ENCODE results near the gene AK9. TPM values are rescaled to one million over a fixed set of nuclear protein-coding genes. Genes with fewer than 3 reads are reported as not detected.

AK9 gene
- total and polyA plus RNA-seq, 12 donors: 1.9 to 9.9 (median 5.4) TPM

DNA sequence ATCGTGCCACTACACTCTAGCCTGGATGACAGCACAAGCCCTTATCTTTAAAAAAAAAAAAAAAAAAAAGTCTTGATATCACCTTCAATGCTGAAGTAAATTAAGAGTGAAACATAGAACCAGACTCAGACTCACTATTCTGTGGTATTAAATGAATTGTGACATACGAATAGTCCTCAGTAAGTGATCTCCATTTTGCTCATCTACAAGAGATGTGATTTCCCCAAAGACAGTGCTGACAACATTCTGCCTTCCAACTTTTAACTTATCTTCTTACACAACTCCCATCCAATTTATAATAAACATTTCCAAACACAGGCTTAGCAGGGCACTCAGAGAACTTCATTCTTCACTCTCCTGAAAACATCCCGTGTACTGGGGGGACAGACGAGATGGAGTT is 216.0 kb downstream of the AK9 start:
- no peaks in the 10 kb centered on the region for H3K9me3 ChIP-seq (replicated peaks in 1 of 3)
- peaks cover 6 to 25% of the 10 kb centered on the region in 2 donors for H3K4me1 ChIP-seq (replicated peaks in 1 of 2)
- peaks cover 0 to 56% of the 10 kb centered on the region in 2 donors for H3K36me3 ChIP-seq (replicated peaks in 1 of 2)
- H3K27ac ChIP-seq: no peak overlapping the region
- H3K27me3 ChIP-seq: no peaks in the 10 kb centered on the region
- no peak overlapping the region for H3K4me3 ChIP-seq
- 81 to 88% (median 83%) methylated on average over 4 of the region's 4 CpGs for WGBS, 4 donors
- intact Hi-C loops (cut with DNase I): no loop called here
- no peak for DNase-seq
- TF ChIP-seq POLR2A (IDR thresholded peaks at IDR 0.05) (no peak), CTCF (IDR thresholded peaks at IDR 0.05) (no peak)

GRCh38 chr6:109473120-109473519 is 217.9 kb downstream of the AK9 start:
- TF ChIP-seq POLR2A (IDR thresholded peaks at IDR 0.05) (no peak), CTCF (IDR thresholded peaks at IDR 0.05) (no peak)
- H3K36me3 ChIP-seq (replicated peaks in 1 of 2): peaks cover 0 to 61% of the 10 kb centered on the region in 2 donors
- no peaks in the 10 kb centered on the region for H3K9me3 ChIP-seq (replicated peaks in 1 of 3)
- 93 to 96% (median 94%) methylated on average over 3 of the region's 3 CpGs for WGBS, 4 donors
- no peak overlapping the region for H3K4me3 ChIP-seq
- no peak overlapping the region for H3K27ac ChIP-seq
- DNase-seq: no peak
- intact Hi-C loops (cut with DNase I): no loop called here
- peaks cover 0 to 9% of the 10 kb centered on the region in 2 donors for H3K4me1 ChIP-seq (replicated peaks in 1 of 2)
- H3K27me3 ChIP-seq: no peaks in the 10 kb centered on the region

GRCh38 chr6:109472132-109472995 is 218.6 kb downstream of the AK9 start:
- no peak for DNase-seq
- Histone ChIP-seq H3K27me3 (no peaks in the 10 kb centered on the region), H3K9me3 (replicated peaks in 1 of 3) (no peaks in the 10 kb centered on the region), H3K27ac (no peak overlapping the region), H3K4me1 (replicated peaks in 1 of 2) (peaks cover 0 to 3% of the 10 kb centered on the region in 2 donors), H3K4me3 (no peak overlapping the region), H3K36me3 (replicated peaks in 1 of 2) (peaks cover 0 to 61% of the 10 kb centered on the region in 2 donors)
- WGBS, 4 donors: 94 to 96% (median 96%) methylated on average over 9 of the region's 9 CpGs
- intact Hi-C loops (cut with DNase I): no loop called here
- TF ChIP-seq POLR2A (IDR thresholded peaks at IDR 0.05) (no peak), CTCF (IDR thresholded peaks at IDR 0.05) (no peak)

DNA sequence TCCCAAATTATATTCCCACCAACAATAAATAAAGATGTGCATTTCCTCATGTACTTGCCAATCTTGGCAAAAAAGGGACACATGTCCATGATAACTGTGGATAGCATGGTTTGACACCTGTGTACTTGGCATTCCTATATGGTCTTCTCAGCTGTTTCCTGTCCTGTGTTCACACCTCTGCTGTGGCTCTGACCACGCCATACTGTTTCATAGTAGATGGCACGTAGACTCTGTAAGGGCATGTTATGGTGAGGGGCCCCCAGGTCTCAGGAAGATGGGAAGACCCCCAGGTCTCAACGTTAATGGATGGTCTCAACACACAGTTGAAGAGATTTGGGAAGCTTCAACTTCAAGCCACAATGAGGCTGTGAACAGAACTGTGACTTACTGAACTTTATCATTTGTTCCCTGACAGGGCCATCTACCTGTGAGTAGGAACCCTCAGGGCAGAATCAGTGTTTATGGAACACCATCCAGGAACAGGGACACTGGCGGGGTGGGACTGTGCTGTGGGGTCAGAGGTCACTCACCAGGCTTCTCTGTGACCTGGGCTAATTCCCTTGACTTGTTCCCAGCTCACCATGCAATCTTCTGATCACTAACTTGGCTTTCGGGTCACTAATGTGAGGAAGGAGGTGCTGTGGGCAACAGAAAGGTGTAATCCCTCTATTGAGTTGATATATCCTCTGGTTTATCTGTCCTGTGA is 219.7 kb downstream of the AK9 start:
- no peak for DNase-seq
- no peak overlapping the region for H3K4me3 ChIP-seq
- no peaks in the 10 kb centered on the region for H3K9me3 ChIP-seq (replicated peaks in 1 of 3)
- H3K27ac ChIP-seq: no peak overlapping the region
- H3K27me3 ChIP-seq: no peaks in the 10 kb centered on the region
- TF ChIP-seq CTCF (IDR thresholded peaks at IDR 0.05) (no peak), POLR2A (IDR thresholded peaks at IDR 0.05) (no peak)
- peaks cover 0 to 57% of the 10 kb centered on the region in 2 donors for H3K36me3 ChIP-seq (replicated peaks in 1 of 2)
- intact Hi-C loops (cut with DNase I): no loop called here
- H3K4me1 ChIP-seq (replicated peaks in 1 of 2): peaks cover 0 to 3% of the 10 kb centered on the region in 2 donors
- WGBS, 4 donors: 92 to 100% (median 96%) methylated on average over 4 to 5 of the region's 5 CpGs
